Epidermal melanocyte (primary cell): ENCODE results near the gene ETDB.
A peak's percentile ranks its signal among the peaks of the same experiment; 100 is the strongest.
"Not testable (repeated sequence)": the region's sequence is repeated elsewhere in the genome, so short reads cannot be mapped to it uniquely, and the experiment has no call there.

Experiments used
- DNase-seq: peaks from one replicate; pipeline ENCODE4 v3.0.0; 2011; ENCODE audit warnings: low spot score; ENCODE audit not compliant: insufficient read length

ETDB gene

GRCh38 chrX:135120056-135120576 is at the start of gene ETDB:
Gene ETDB, minus strand, starts transcription at chrX:135120526. Its CDS starts 1,265 bp downstream, at chrX:135119261.
- not testable (repeated sequence) for DNase-seq

GRCh38 chrX:135169534-135169933 is 49.2 kb upstream of the ETDB start:
- DNase-seq, result not testable (repeated sequence)

DNA sequence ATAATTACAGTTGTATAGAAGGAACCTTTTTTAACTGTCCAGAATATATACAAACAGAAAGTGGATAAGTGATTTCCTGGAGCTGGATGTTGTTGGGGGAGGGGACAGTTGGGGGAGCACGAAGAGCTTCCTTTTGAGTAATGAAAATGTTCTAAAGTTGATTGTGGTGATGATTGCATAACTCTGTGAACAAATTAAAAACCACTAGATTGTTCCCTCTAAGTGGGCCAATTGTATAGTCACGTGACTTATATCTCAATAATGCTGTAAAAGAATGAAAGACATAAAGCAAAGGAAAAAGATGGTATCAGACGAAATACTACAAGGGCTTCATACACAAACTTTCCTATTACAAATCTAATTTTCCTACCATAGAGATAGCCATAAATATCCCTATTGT is 48.2 kb upstream of the ETDB start:
- DNase-seq, result no peak

DNA sequence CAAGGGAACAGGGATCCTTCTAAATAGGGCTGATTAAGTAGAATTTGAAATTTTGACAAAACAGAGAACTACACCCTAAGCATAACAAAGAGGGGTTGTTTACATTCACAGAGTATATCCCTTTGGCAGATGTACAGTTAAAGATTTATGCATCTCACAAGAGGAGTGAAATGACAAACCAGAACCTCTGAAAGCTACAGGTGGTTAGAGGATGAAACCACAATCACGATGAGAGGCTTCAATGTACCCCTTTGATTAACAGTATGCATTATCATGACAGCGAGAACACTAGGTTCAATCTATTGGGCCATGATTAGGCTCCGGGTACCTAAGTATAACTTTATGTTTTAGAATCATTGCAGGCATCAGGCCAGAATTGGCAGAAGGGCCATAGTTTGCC is 34.4 kb upstream of the ETDB start:
- DNase-seq, result not testable (repeated sequence)

DNA sequence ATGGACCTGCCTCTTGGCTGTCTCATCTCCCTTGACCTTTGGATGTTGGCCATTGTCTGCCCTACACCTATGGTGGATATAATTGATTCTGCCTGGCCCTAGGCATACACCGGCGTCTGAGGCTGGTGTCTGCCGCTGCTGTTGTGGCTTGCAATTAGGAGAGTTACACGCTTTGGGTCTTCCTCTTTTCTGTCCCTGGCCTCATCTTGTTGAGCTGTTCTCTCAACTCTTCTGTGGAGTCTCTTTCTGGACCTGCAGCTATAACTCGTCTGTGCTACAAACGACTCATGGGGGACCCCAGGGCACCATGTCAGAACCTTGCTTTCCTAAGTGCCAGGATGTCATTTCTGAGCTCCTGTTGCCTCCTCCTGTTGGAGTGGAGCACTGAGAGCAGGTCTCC is 5.8 kb upstream of the ETDB start:
- DNase-seq, result not testable (repeated sequence)

DNA sequence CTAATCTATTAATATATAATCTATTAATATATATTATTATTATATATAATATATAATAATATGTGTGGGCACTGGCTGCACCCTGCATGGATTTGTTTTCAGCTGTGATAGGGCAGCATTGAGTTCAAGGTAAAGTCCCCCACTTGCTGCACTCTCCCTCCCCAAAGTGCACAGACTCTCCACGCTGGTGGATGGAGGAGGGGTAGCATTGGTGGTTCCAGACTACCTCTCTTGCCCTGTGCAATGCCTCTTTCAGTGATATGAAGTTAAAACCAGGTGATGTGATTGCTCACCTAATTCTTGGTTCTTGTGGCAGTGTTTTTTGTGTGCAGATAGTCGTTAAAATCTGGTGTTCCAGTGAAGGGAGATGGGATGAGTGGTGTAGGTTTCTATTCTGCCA is 4.3 kb downstream of the ETDB start:
- not testable (repeated sequence) for DNase-seq

DNA sequence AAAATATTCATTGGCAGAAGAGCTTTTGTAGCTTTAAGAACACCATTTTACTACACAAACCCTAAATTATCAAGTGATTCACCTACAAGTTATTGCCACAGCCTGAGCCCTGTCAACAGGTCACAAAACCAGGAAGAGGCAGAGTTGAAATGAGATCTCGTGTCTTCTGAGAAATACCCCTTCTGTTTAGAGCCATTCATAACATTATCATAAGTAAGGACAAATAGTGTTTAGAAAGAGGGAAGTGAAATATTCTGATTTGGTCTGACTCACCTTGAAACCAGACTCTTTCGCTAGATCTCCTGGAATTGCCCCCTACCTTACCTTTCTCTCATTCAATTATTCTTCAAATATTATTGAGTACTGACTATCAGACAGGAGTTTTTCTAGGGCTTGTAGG is 5.9 kb downstream of the ETDB start:
- no peak for DNase-seq

GRCh38 chrX:135112743-135113142 is 7.6 kb downstream of the ETDB start:
- no peak for DNase-seq

DNA sequence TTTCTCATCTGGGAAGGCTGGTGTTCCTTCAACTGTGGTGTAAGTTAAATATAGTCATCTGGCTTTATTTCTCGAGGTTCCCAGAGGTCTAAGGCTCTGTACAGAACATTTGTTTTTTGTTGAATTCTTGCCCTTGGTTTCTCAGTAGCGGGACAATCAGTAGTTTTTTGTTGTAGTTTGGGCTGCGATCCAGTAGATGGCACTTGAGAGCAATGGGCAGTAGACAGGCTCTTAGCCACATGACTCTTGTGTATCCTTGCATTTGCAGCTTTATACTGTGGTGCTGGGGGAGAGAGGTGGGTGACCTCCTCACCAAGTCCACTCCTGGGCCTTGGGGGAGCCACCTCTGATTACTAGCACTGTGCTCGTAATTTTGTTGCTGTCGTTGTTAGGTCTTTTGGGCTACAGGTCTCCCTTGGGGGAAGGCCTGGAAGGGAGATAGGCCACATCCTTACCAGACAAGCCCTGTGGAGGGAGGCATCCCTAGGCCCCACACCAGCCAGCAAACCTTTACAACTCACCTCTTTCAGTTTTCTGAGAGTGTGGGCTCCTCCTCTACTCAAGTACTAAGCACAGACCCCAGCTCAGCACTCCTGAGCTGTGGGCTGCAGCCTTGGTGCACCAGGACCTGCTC is 8.1 kb downstream of the ETDB start:
- DNase-seq, result no peak

GRCh38 chrX:135109554-135109953 is 10.8 kb downstream of the ETDB start:
- DNase-seq, result no peak

GRCh38 chrX:135099493-135099783 is 20.9 kb downstream of the ETDB start:
- no peak for DNase-seq

DNA sequence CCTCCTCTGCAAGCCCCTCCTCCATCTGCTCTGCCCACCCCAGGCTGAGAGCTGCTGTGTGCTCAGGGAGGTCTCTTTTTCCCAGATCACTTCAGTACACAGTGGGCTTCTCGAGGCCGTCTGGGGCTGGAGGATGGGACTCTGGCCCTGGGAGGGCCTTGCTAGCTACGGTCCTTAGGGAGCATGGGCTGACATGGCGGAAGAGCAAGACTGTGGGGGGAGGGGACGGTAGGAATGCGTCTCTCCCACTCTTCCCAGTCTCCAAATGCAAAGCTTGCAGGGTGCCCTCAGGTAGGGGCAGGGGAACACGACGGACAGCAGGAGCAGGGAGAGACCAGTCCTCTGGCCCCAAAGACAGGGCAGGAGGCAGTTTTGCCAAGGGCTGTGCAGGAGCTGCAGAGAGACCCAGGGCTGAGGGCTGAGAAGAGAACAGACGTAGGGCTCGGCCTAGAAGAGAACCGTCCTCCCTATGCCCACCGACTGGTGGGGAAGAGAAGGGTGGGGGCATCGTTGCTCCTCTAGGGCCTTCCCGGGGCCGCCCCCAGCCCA is 23.1 kb downstream of the ETDB start:
- DNase-seq, result not testable (repeated sequence)

GRCh38 chrX:135095715-135096114 is 24.6 kb downstream of the ETDB start:
- DNase-seq, result no peak

DNA sequence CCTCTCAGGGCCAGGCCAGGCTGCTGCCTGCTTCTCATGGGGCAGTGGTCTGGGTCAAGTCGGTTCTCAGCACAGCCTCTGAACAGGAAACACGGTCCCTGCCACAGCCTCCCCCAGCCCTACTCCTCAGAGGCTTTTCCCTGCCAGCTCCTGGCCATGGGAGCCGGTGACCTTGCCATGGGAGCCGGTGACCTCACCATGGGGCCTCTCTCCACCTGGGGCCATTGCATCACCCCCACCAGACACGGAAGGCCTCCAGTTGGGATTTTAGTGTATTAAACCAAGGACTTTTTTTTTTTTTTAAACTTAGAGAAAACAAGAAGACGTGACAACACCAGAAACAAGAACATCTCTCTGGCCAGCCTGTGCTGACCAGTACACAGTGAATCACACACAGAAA is 25.6 kb downstream of the ETDB start:
- DNase-seq, result no peak

GRCh38 chrX:135089126-135089525 is 31.2 kb downstream of the ETDB start:
- DNase-seq, result no peak

DNA sequence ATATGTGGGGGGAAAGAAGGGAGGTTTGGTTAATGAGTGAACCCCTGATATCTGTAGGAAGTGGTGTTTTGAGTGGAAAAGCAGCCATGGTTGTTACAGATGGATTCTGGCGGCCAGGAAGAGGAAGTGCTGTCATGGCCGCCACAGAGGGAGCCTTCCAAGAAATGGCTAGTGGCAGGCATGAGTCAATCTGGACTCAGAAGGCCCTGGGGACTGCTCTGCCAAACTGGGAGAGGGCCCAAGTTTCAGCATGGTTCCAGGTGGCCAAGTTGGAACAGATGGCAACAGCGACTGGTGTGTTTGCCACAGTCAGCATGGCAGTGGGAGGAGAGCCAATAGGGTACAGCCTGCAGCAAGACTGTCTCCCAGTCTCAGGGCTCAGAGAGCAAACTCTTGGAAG is 32.5 kb downstream of the ETDB start:
- no peak for DNase-seq

DNA sequence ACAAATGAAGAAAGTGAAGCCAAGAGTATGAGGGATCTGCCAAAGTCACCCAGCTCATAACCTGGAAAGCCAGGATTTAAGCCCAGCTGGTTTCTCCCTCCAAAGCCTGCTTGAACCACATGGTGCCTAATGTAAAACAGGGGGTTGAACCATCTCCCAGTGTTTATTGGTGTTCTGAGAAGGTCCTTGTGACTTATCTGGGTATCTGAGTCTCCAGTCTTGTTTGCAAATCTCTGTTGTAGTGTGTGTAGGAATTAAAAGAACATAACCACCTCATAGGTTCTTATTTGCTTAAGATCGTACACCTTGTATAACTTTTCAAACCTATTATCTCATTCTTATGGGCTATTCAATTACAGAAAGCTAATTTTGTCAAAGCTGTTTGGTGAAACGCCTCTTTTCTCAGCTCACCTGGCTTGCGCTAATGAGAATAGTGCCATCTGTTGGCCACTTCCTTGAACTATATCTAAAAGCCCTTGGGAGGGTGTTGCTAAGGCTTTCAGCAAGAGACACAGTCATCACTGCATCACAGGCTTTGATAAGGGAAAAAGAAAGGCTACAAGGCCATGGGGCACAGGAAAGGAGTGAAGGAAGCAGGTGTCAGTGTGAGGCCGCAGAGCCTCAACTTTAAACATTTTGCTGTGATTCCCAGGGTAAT is 34.0 kb downstream of the ETDB start:
- DNase-seq, result peak; percentile 18

GRCh38 chrX:135081693-135082404 is 38.5 kb downstream of the ETDB start:
- no peak for DNase-seq
